ENCODE results near the gene ATP6V1C2.

The ATP6V1C2 gene

GRCh38 chr2:10810202-10811161 lies 89.1 kb downstream of the ATP6V1C2 start:
- H3K4me2 ChIP-seq (ENCODE audit: low read length): peak overlapping the region; percentile 24
- peak overlapping the region; percentile 60 for H3K4ac ChIP-seq (ENCODE audit: low read depth, low read length)
- no peak overlapping the region for H3K14ac ChIP-seq (ENCODE audit: low read length)
- no peak overlapping the region for H3K4me3 ChIP-seq (ENCODE audit: low read depth, low read length)
- H2AK5ac ChIP-seq (ENCODE audit: low read length): no peak overlapping the region
- H3K36me3 ChIP-seq (ENCODE audit: control insufficient read depth in 1 of 2, insufficient read depth in 2 of 2, low read length in 2 of 2): peaks cover 2 to 8% of the 10 kb centered on the region in 2 experiments
- peaks cover 26% of the 10 kb centered on the region for H3K79me2 ChIP-seq (ENCODE audit: control insufficient read depth, insufficient read depth, low read length, poor library complexity)
- H4K91ac ChIP-seq (ENCODE audit: low read depth, low read length): no peak overlapping the region
- WGBS (ENCODE audit: extremely low coverage, insufficient coverage, insufficient read length): no CpG with 5 or more reads among the region's 8 CpGs
- no peak overlapping the region for H2BK120ac ChIP-seq (ENCODE audit: insufficient read depth, low read length, poor library complexity)
- H3K27ac ChIP-seq (ENCODE audit: low read depth, low read length): no peak overlapping the region
- H3K18ac ChIP-seq (ENCODE audit: low read length): no peak overlapping the region
- H3K4me1 ChIP-seq (ENCODE audit: control insufficient read depth in 1 of 2, insufficient read depth in 2 of 2, low read length in 2 of 2): peaks cover 6 to 13% of the 10 kb centered on the region in 2 experiments
- H2AFZ ChIP-seq (ENCODE audit: insufficient read depth, low read length, poor library complexity): no peak overlapping the region
- no peak for DNase-seq
- H4K12ac ChIP-seq (ENCODE audit: low read depth, low read length): no peak overlapping the region
- H3K79me1 ChIP-seq (ENCODE audit: low read length): peaks cover 10% of the 10 kb centered on the region
- H2BK12ac ChIP-seq (ENCODE audit: low read length): no peak overlapping the region
- H4K8ac ChIP-seq (ENCODE audit: low read depth, low read length): no peak overlapping the region
- no peaks in the 10 kb centered on the region for H3K27me3 ChIP-seq (ENCODE audit: insufficient read depth, low read length)
- H3K9me3 ChIP-seq (ENCODE audit: insufficient read depth, low read depth, low read length): no peaks in the 10 kb centered on the region
- H3K9ac ChIP-seq (ENCODE audit: low read length): no peak overlapping the region
- H3K23ac ChIP-seq (ENCODE audit: low read length): no peak overlapping the region
- no peak overlapping the region for H2BK5ac ChIP-seq (ENCODE audit: low read depth, low read length, poor library complexity)

DNA sequence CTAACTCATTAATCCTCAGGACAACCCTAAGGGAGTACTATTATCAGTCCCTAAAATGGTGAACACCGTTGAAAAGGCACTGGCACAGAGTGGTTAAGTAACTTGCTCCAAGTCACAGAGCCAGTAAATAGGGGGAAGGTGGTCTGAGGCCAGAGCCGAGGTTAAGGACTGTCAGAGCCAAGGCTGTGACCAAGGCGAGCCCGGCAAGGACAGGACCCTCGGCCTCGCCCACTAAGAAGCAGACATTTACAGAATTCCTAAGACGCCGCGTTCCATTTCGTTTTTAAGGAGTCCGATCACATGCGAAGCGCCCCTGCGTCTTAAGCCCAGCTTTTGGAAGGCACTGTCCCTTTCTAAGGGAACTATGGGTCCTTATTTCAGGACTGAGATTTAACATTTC lies 90.1 kb downstream of the ATP6V1C2 start:
- H3K79me2 ChIP-seq (ENCODE audit: control insufficient read depth, insufficient read depth, low read length, poor library complexity): peaks cover 22% of the 10 kb centered on the region
- H3K27ac ChIP-seq (ENCODE audit: low read depth, low read length): peak overlapping the region; percentile 82
- peak overlapping the region; percentile 87 for H3K9ac ChIP-seq (ENCODE audit: low read length)
- H4K91ac ChIP-seq (ENCODE audit: low read depth, low read length): no peak overlapping the region
- H3K14ac ChIP-seq (ENCODE audit: low read length): peak overlapping the region; percentile 50
- H3K79me1 ChIP-seq (ENCODE audit: low read length): peaks cover 10% of the 10 kb centered on the region
- H3K23ac ChIP-seq (ENCODE audit: low read length): no peak overlapping the region
- no peak overlapping the region for H4K8ac ChIP-seq (ENCODE audit: low read depth, low read length)
- H3K9me3 ChIP-seq (ENCODE audit: insufficient read depth, low read depth, low read length): no peaks in the 10 kb centered on the region
- H2BK120ac ChIP-seq (ENCODE audit: insufficient read depth, low read length, poor library complexity): no peak overlapping the region
- peak overlapping the region; percentile 95 for H3K4me3 ChIP-seq (ENCODE audit: low read depth, low read length)
- no CpG with 5 or more reads among the region's 14 CpGs for WGBS (ENCODE audit: extremely low coverage, insufficient coverage, insufficient read length)
- H2BK5ac ChIP-seq (ENCODE audit: low read depth, low read length, poor library complexity): peak overlapping the region; percentile 35
- no peak overlapping the region for H2AFZ ChIP-seq (ENCODE audit: insufficient read depth, low read length, poor library complexity)
- peaks cover 6 to 13% of the 10 kb centered on the region in 2 experiments for H3K4me1 ChIP-seq (ENCODE audit: control insufficient read depth in 1 of 2, insufficient read depth in 2 of 2, low read length in 2 of 2)
- peak overlapping the region; percentile 97 for H3K4ac ChIP-seq (ENCODE audit: low read depth, low read length)
- peaks cover 2 to 5% of the 10 kb centered on the region in 2 experiments for H3K36me3 ChIP-seq (ENCODE audit: control insufficient read depth in 1 of 2, insufficient read depth in 2 of 2, low read length in 2 of 2)
- no peaks in the 10 kb centered on the region for H3K27me3 ChIP-seq (ENCODE audit: insufficient read depth, low read length)
- no peak overlapping the region for H3K18ac ChIP-seq (ENCODE audit: low read length)
- no peak overlapping the region for H4K12ac ChIP-seq (ENCODE audit: low read depth, low read length)
- peak overlapping the region; percentile 84 for H3K4me2 ChIP-seq (ENCODE audit: low read length)
- no peak overlapping the region for H2BK12ac ChIP-seq (ENCODE audit: low read length)
- DNase-seq: peak in 1 of 2 donors; percentile 12
- H2AK5ac ChIP-seq (ENCODE audit: low read length): no peak overlapping the region

DNA sequence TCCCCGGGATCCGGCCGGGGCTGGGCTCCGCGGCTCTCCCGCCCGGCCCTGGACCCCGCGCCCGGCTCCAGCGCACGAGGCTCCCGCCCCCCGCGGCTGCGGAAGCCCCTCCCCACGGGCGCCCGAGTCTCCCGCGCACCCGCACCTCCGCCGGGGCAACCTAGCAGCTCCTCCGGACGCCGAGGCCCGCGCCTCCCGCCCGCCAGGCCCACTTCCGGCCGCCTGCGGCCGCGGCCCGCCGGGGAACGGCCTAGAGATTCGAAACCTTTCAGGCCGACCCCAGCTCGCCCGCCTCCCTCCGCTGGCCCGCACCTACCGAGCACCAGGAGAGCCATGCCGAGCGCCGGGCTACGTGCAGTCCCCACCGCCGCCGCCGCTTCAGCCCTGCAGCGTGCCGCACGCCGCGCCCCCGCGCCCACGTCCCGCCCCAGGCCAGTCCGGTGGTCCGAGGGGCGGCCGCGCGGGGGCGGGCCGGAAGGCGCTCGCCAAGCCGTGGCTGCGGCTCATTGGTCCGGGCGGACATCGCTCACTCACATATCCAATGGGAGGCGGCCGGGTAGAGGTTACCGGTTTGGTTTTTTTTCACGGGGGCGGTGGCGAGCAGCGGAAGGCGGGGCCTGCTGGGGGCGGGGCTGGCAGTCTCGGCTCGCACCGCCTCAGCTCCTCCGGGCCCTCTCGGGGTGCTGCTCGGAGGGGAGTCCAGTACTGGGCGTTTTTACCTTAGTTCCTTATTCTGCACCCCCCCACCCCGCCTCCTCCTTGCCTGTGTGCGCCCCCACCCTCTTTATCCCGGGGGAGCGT lies 91.1 kb downstream of the ATP6V1C2 start, which contains the start of gene PDIA6:
TSS of gene PDIA6 (minus strand) at position 424 of the 801 bp plus-strand sequence. CDS start at position 335, 89 bp downstream.
- Histone ChIP-seq H3K27me3 (ENCODE audit: insufficient read depth, low read length) (no peaks in the 10 kb centered on the region), H2BK120ac (ENCODE audit: insufficient read depth, low read length, poor library complexity) (peak within 1 kb of the TSS; percentile 60), H3K36me3 (ENCODE audit: control insufficient read depth in 1 of 2, insufficient read depth in 2 of 2, low read length in 2 of 2) (peaks cover 2% of the 10 kb centered on the region in 2 experiments), H3K14ac (ENCODE audit: low read length) (peak within 1 kb of the TSS; percentile 82), H3K27ac (ENCODE audit: low read depth, low read length) (peak within 1 kb of the TSS; percentile 82), H3K9ac (ENCODE audit: low read length) (peak within 1 kb of the TSS; percentile 96), H2AK5ac (ENCODE audit: low read length) (no peak within 1 kb of the TSS), H3K4ac (ENCODE audit: low read depth, low read length) (peak within 1 kb of the TSS; percentile 97), H2BK12ac (ENCODE audit: low read length) (peak within 1 kb of the TSS; percentile 27), H3K4me3 (ENCODE audit: low read depth, low read length) (peak within 1 kb of the TSS; percentile 95), H4K91ac (ENCODE audit: low read depth, low read length) (peak within 1 kb of the TSS; percentile 78), H2AFZ (ENCODE audit: insufficient read depth, low read length, poor library complexity) (peak within 1 kb of the TSS; percentile 84), H4K12ac (ENCODE audit: low read depth, low read length) (peak within 1 kb of the TSS; percentile 95), H3K4me1 (ENCODE audit: control insufficient read depth in 1 of 2, insufficient read depth in 2 of 2, low read length in 2 of 2) (peaks cover 6 to 13% of the 10 kb centered on the region in 2 experiments), H4K8ac (ENCODE audit: low read depth, low read length) (peak within 1 kb of the TSS; percentile 91), H3K4me2 (ENCODE audit: low read length) (peak within 1 kb of the TSS; percentile 92), H2BK5ac (ENCODE audit: low read depth, low read length, poor library complexity) (peak within 1 kb of the TSS; percentile 90), H3K79me2 (ENCODE audit: control insufficient read depth, insufficient read depth, low read length, poor library complexity) (peaks cover 22% of the 10 kb centered on the region), H3K9me3 (ENCODE audit: insufficient read depth, low read depth, low read length) (no peaks in the 10 kb centered on the region), H3K79me1 (ENCODE audit: low read length) (peaks cover 10% of the 10 kb centered on the region), H3K23ac (ENCODE audit: low read length) (no peak within 1 kb of the TSS), H3K18ac (ENCODE audit: low read length) (peak within 1 kb of the TSS; percentile 63)
- DNase-seq: peak; percentile 95 to 99
- no CpG with 5 or more reads among the region's 98 CpGs for WGBS (ENCODE audit: extremely low coverage, insufficient coverage, insufficient read length)

All from trophoblast cell (in vitro differentiated cells and primary cell).